ENCODE data around the gene SH3PXD2A.
A peak's percentile ranks its signal among the peaks of the same experiment; 100 is the strongest.
"Not testable (repeated sequence)": the region's sequence is repeated elsewhere in the genome, so short reads cannot be mapped to it uniquely, and the experiment has no call there.

SH3PXD2A gene

DNA sequence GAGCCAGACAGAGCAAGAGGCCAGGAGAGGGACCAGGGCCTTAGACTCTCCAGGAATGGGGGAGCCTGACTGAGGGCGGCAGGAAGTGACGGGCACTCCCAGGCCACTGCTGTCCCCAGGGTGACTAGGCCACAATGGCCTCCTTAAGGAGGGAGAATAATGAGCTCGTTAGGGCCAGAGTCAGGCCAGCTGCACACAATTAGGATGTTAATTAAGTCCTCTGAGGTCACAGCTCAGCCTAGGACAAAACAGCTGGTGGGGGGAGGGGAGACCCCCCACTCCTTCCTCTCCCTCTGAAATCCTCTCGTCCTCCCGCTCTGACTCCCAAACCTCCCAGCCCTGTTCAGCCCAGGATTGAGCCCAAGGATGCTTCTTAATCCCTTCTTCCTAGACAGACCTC is 218.9 kb downstream of the SH3PXD2A start:
- no CpG with 5 or more reads among the region's 5 CpGs for WGBS (ENCODE audit: insufficient coverage, insufficient read length)
- no peak overlapping the region for H3K4me3 ChIP-seq (ENCODE audit: low read length)
- H3K4me1 ChIP-seq (ENCODE audit: control insufficient read depth, insufficient read depth, low read length) = peaks cover 18% of the 10 kb centered on the region
- no peaks in the 10 kb centered on the region for H3K36me3 ChIP-seq (ENCODE audit: control insufficient read depth, insufficient read depth, low read length)
- no peaks in the 10 kb centered on the region for H3K27me3 ChIP-seq (ENCODE audit: control insufficient read depth, insufficient read depth, low read length)
- peak; percentile 50 for DNase-seq (ENCODE audit: low read depth, low spot score)
- no peak overlapping the region for H3K27ac ChIP-seq (ENCODE audit: low read length)
- H3K9me3 ChIP-seq (ENCODE audit: control insufficient read depth, insufficient read depth, low read length) = no peaks in the 10 kb centered on the region

DNA sequence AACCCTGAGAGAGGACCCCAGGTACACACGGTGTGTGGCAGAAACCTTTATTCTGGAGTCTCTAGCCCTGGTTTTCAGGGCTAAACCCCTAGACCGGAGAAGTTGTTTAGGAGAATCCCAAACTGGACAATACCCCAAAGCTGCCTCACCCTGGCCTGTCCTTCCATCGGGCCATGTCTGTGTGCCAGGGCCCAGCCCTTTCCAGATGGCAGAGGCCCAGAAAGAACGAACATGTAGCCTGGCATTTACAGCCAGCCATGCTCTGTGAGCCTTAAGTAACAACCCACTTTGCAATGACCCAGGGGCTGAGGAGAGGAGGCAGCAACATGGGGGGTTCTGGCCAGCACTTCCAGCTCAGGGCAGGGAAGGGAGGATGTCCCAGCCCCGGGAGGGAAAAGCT is 219.8 kb downstream of the SH3PXD2A start:
- DNase-seq (ENCODE audit: low read depth, low spot score) = no peak
- Histone ChIP-seq H3K36me3 (ENCODE audit: control insufficient read depth, insufficient read depth, low read length) (no peaks in the 10 kb centered on the region), H3K4me1 (ENCODE audit: control insufficient read depth, insufficient read depth, low read length) (peaks cover 18% of the 10 kb centered on the region), H3K4me3 (ENCODE audit: low read length) (no peak overlapping the region), H3K9me3 (ENCODE audit: control insufficient read depth, insufficient read depth, low read length) (no peaks in the 10 kb centered on the region), H3K27me3 (ENCODE audit: control insufficient read depth, insufficient read depth, low read length) (no peaks in the 10 kb centered on the region), H3K27ac (ENCODE audit: low read length) (no peak overlapping the region)
- WGBS (ENCODE audit: insufficient coverage, insufficient read length) = no CpG with 5 or more reads among the region's 5 CpGs

DNA sequence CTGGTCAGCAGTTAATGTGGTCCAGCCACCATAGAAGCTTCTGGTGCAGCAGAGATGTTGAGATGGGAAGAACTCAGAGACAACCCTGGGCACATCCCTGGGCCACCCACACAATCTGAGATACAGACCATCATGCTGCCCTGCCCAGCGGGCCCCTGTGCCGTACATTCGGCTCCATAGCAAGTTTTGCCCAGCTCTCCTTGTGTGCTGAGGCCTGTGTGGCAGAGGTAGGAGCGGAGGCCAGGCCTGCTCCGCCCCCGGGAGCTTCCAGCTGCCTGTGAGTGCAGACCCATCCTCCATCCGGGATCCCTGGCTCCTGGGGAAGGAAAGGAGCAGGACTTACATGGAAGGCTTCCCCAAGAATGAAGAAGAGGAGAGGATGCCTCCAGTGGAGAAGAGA is 221.5 kb downstream of the SH3PXD2A start:
- H3K36me3 ChIP-seq (ENCODE audit: control insufficient read depth, insufficient read depth, low read length) = no peaks in the 10 kb centered on the region
- no peak overlapping the region for H3K27ac ChIP-seq (ENCODE audit: low read length)
- DNase-seq (ENCODE audit: low read depth, low spot score) = no peak
- peaks cover 18% of the 10 kb centered on the region for H3K4me1 ChIP-seq (ENCODE audit: control insufficient read depth, insufficient read depth, low read length)
- H3K4me3 ChIP-seq (ENCODE audit: low read length) = no peak overlapping the region
- H3K27me3 ChIP-seq (ENCODE audit: control insufficient read depth, insufficient read depth, low read length) = no peaks in the 10 kb centered on the region
- H3K9me3 ChIP-seq (ENCODE audit: control insufficient read depth, insufficient read depth, low read length) = no peaks in the 10 kb centered on the region
- WGBS (ENCODE audit: insufficient coverage, insufficient read length) = no CpG with 5 or more reads among the region's 7 CpGs

DNA sequence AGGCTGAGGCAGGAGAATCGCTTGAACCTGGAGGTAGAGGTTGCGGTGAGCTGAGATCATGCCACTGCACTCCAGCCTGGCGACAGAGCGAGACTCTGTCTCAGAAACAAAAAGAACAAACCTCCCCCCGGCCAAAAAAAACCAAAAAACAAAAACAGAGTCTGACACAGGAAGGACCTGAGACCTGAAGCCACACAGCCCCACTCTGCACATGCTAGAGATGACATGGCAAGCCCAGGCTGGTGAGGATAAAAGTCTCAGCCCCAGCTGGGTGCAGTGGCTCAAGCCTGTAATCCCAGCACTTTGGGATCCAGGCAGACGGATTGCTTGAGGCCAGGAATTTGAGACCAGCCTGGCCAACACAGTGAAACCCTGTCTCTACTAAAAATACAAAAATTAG is 222.5 kb downstream of the SH3PXD2A start:
- H3K27me3 ChIP-seq (ENCODE audit: control insufficient read depth, insufficient read depth, low read length); H3K36me3 ChIP-seq (ENCODE audit: control insufficient read depth, insufficient read depth, low read length); H3K27ac ChIP-seq (ENCODE audit: low read length); H3K9me3 ChIP-seq (ENCODE audit: control insufficient read depth, insufficient read depth, low read length); DNase-seq (ENCODE audit: low read depth, low spot score); H3K4me3 ChIP-seq (ENCODE audit: low read length): not testable (repeated sequence)
- H3K4me1 ChIP-seq (ENCODE audit: control insufficient read depth, insufficient read depth, low read length) = peaks cover 13% of the 10 kb centered on the region
- no CpG with 5 or more reads among the region's 6 CpGs for WGBS (ENCODE audit: insufficient coverage, insufficient read length)

DNA sequence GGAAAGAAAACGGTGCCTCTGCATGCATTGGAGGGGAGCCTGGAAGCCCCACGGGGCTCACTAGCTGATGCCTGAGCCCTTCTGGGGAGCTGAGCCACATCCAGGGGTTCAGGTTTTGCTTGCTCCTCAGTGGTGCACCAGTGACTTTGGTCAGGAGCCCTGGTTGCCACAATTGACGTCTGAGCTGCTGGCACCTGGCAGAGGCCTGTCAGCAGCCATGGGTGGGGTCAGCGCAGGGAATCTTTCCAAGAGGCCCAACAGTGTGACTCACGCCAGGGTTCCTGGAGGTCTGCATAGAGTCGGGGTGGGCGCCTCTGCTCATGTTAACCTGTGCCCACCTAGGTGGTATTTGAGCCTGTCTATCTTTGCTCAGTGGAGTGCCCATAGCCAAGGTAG is 223.1 kb downstream of the SH3PXD2A start:
- H3K4me1 ChIP-seq (ENCODE audit: control insufficient read depth, insufficient read depth, low read length) = peaks cover 8% of the 10 kb centered on the region
- no peak for DNase-seq (ENCODE audit: low read depth, low spot score)
- no peaks in the 10 kb centered on the region for H3K36me3 ChIP-seq (ENCODE audit: control insufficient read depth, insufficient read depth, low read length)
- WGBS (ENCODE audit: insufficient coverage, insufficient read length) = no CpG with 5 or more reads among the region's 7 CpGs
- no peak overlapping the region for H3K27ac ChIP-seq (ENCODE audit: low read length)
- no peaks in the 10 kb centered on the region for H3K27me3 ChIP-seq (ENCODE audit: control insufficient read depth, insufficient read depth, low read length)
- no peaks in the 10 kb centered on the region for H3K9me3 ChIP-seq (ENCODE audit: control insufficient read depth, insufficient read depth, low read length)
- no peak overlapping the region for H3K4me3 ChIP-seq (ENCODE audit: low read length)

DNA sequence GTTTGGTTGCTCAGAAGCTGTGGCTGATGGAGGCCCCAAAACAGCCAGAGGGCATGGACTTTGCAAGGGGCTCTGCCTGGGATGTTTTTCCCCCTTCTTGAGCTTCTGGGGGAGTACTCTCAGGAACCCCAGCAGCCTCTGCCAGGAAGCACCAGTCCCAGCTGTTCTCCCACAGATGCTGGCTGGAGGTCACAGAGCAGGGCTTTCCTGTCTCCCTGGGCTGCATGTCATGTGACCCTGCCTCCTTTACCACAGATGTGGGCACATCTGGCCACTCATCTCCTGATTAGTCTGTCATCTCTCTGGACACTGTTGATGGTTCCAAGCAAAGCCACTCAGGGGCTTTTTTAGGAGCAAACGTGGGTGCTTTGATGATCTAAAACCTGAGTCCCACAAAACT is 225.2 kb downstream of the SH3PXD2A start:
- no peaks in the 10 kb centered on the region for H3K27me3 ChIP-seq (ENCODE audit: control insufficient read depth, insufficient read depth, low read length)
- no CpG with 5 or more reads among the region's 1 CpG for WGBS (ENCODE audit: insufficient coverage, insufficient read length)
- H3K36me3 ChIP-seq (ENCODE audit: control insufficient read depth, insufficient read depth, low read length) = 0 out of 2 replicates have a peak, but pooled peaks cover 1% of the 10 kb centered on the region
- DNase-seq (ENCODE audit: low read depth, low spot score) = no peak
- H3K9me3 ChIP-seq (ENCODE audit: control insufficient read depth, insufficient read depth, low read length) = no peaks in the 10 kb centered on the region
- H3K27ac ChIP-seq (ENCODE audit: low read length) = no peak overlapping the region
- no peak overlapping the region for H3K4me3 ChIP-seq (ENCODE audit: low read length)
- H3K4me1 ChIP-seq (ENCODE audit: control insufficient read depth, insufficient read depth, low read length) = no peaks in the 10 kb centered on the region

DNA sequence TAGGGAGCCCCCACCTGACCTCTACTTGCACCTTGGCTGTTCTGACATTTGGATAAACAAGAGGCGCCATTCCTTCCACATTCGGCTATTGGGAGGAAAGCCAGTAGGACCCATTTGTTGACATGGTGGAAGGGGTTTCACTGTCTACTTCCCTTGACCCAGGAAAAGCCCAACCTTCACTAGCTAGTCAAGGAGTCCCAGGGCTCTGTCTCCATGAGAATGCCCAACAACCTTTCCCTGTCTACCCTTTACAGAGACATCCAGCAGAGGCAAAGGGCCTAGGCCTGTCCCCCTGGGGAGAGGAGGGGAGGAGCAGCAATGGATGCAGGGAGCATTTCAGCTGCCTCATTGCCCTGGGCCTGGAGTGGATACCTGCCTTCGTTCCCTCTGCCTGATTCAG is 225.8 kb downstream of the SH3PXD2A start:
- 0 out of 2 replicates have a peak, but pooled peaks cover 4% of the 10 kb centered on the region for H3K36me3 ChIP-seq (ENCODE audit: control insufficient read depth, insufficient read depth, low read length)
- no peaks in the 10 kb centered on the region for H3K9me3 ChIP-seq (ENCODE audit: control insufficient read depth, insufficient read depth, low read length)
- no peak overlapping the region for H3K4me3 ChIP-seq (ENCODE audit: low read length)
- H3K4me1 ChIP-seq (ENCODE audit: control insufficient read depth, insufficient read depth, low read length) = no peaks in the 10 kb centered on the region
- no peak overlapping the region for H3K27ac ChIP-seq (ENCODE audit: low read length)
- H3K27me3 ChIP-seq (ENCODE audit: control insufficient read depth, insufficient read depth, low read length) = no peaks in the 10 kb centered on the region
- WGBS (ENCODE audit: insufficient coverage, insufficient read length) = no CpG with 5 or more reads among the region's 3 CpGs
- DNase-seq (ENCODE audit: low read depth, low spot score) = no peak

DNA sequence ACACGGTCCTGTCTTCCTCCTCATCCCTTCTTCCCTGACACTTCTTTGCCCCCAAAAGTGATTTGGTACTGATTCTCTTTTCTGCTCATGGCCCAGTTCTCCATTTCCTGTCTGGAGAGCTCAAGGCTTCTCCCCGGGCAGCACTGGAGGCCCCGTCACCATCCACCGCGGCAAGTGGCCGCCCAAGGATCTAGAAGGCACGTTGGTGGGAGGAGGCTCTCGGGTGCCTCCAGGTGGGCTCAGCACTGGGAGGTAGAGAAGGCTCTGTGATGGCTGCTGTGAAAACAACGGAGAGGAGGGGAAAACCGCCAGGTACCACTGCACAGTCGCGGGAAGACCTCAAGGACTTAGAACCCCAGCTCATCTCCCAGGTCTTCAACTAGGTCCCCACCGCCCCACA is 227.5 kb downstream of the SH3PXD2A start:
- H3K4me1 ChIP-seq (ENCODE audit: control insufficient read depth, insufficient read depth, low read length) = no peaks in the 10 kb centered on the region
- no CpG with 5 or more reads among the region's 13 CpGs for WGBS (ENCODE audit: insufficient coverage, insufficient read length)
- no peak overlapping the region for H3K27ac ChIP-seq (ENCODE audit: low read length)
- H3K4me3 ChIP-seq (ENCODE audit: low read length) = no peak overlapping the region
- no peaks in the 10 kb centered on the region for H3K9me3 ChIP-seq (ENCODE audit: control insufficient read depth, insufficient read depth, low read length)
- no peaks in the 10 kb centered on the region for H3K27me3 ChIP-seq (ENCODE audit: control insufficient read depth, insufficient read depth, low read length)
- 0 out of 2 replicates have a peak, but pooled peaks cover 4% of the 10 kb centered on the region for H3K36me3 ChIP-seq (ENCODE audit: control insufficient read depth, insufficient read depth, low read length)
- no peak for DNase-seq (ENCODE audit: low read depth, low spot score)

DNA sequence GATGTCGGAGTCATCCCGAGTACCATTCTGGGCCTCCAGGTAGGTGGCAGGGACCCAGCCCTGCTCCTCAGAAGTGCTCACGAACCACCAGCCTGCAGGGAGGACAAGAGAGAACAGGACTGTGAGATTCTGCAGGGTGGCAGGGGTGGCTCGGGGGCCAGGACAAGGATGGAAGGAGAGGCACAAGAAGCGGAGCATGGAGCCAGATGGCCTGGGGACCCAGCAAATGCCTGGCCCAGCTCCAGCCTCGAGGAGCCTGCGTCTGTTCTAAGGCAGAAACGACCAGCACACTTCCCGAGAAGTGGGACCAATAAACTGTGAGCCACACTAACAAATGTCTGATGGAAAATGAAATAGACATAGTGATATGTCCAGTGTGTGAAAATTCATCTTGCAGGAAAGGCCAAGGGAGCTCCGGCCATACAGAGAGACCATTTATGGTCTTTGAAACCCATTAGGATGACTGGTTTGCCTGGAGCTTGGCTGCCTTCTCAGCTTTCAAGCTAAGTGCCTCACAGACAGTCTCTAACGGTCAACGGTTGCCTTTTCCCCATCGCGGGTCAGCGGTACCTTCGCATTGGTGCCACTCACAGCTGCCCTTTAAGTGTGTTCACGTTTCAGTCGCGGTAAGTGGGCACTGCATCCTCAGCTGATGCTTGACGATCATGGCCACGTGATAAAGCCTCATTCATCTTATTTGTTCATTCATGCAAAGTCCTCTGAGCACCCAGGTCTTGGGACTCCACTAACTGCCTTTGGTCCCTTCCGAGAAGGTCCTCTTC is 228.1 kb downstream of the SH3PXD2A start:
- H3K27me3 ChIP-seq (ENCODE audit: control insufficient read depth, insufficient read depth, low read length) = no peaks in the 10 kb centered on the region
- no peak for DNase-seq (ENCODE audit: low read depth, low spot score)
- no peak overlapping the region for H3K4me3 ChIP-seq (ENCODE audit: low read length)
- H3K36me3 ChIP-seq (ENCODE audit: control insufficient read depth, insufficient read depth, low read length) = 0 out of 2 replicates have a peak, but pooled peaks cover 4% of the 10 kb centered on the region
- no peaks in the 10 kb centered on the region for H3K9me3 ChIP-seq (ENCODE audit: control insufficient read depth, insufficient read depth, low read length)
- no peaks in the 10 kb centered on the region for H3K4me1 ChIP-seq (ENCODE audit: control insufficient read depth, insufficient read depth, low read length)
- WGBS (ENCODE audit: insufficient coverage, insufficient read length) = no CpG with 5 or more reads among the region's 22 CpGs
- no peak overlapping the region for H3K27ac ChIP-seq (ENCODE audit: low read length)

DNA sequence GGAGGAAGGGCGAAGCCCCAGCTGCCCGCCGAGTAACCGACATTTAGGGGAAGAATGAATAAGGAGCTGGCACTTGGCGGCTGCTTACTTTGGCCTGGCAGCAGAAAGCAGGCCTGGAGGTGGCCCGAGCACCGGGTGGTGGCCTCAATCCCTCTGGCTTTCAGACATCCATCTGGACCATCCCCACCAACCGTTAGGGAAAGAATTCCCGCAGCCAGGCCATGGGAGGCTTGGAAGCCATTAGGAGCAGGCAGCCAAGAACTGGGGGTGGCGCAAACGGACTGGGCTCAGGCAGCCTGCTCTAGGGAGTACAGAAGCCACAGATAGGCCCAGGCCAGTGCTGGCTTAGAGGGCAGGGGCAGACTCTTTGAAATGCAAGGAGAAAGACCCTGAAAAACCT is 229.2 kb downstream of the SH3PXD2A start:
- no CpG with 5 or more reads among the region's 11 CpGs for WGBS (ENCODE audit: insufficient coverage, insufficient read length)
- H3K27ac ChIP-seq (ENCODE audit: low read length) = no peak overlapping the region
- no peak for DNase-seq (ENCODE audit: low read depth, low spot score)
- no peaks in the 10 kb centered on the region for H3K9me3 ChIP-seq (ENCODE audit: control insufficient read depth, insufficient read depth, low read length)
- no peak overlapping the region for H3K4me3 ChIP-seq (ENCODE audit: low read length)
- H3K27me3 ChIP-seq (ENCODE audit: control insufficient read depth, insufficient read depth, low read length) = no peaks in the 10 kb centered on the region
- no peaks in the 10 kb centered on the region for H3K4me1 ChIP-seq (ENCODE audit: control insufficient read depth, insufficient read depth, low read length)
- H3K36me3 ChIP-seq (ENCODE audit: control insufficient read depth, insufficient read depth, low read length) = peaks cover 5% of the 10 kb centered on the region; the same call in 1 of the 2 replicates

Measured in iPS DF 6.9 (cell line).